NCI-H1105 treated with DMSO at 0.1 percent for 48 hours (cell line): ENCODE results near the gene CIZ1.

Source experiments
- DNase-seq: peaks from one replicate; lab custom pipeline; 2025; lab: John Stamatoyannopoulos, UW

The CIZ1 gene

DNA sequence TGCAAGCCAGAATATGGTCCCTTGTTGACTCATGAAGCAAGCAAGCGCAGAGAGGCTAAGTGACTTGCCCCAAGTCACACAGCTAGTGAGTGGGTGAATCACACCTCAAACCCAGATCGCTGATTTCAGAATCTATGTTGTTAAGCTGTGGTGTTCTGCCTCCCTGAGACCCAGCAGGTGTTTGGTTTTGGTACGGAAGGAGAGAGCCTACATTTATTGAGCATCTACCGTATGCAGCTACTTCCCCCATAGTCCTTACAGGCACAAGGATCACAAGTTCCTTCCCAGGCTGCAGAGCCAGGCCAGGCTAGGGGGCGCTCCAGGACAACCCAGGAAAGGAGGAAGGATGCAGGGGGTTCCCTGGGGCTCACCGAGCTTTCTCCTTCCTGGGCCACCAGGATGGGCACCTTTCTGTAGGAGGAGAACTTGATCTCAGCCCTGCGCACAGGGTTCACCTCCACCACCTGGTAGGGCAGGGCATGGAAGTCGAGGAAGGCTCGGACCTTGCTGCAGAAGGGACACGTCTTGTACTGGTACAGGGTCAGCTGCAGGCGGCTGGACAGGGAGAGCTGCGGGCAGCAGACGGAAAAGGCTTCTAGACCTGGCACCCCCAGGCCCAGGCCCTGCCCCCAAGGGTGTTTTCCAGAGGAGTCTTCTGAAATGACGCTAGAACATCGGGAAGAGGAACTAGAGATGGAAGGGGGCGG is 66.3 kb downstream of the CIZ1 start:
- DNase-seq: no peak

DNA sequence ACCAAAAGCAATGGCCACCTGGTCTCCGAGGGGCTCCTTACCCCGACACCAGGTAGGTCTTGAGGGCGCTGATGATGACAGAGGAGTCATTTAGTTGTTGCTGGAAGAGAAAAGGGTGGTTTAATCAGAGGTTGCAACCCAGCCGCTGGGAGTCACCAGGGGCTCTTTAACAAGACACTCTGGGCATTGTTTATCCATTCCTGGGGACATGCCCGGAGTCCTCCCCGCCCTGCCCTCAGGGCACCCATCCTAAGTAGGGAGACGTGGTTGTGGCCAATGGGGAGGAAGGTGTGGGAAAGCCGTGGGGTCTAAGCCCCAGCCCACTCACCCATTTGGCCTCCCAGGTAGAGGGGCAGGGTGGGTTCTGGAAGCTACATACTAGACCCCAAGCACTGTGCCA is 66.9 kb downstream of the CIZ1 start:
- DNase-seq: no peak

- DNase-seq: no peak
These were observed 67.8 kb downstream of the CIZ1 start for GRCh38 chr9:128123451-128124080.

- DNase-seq: no peak
These were observed 68.6 kb downstream of the CIZ1 start for GRCh38 chr9:128122809-128123175.

- no peak for DNase-seq
These were observed 69.2 kb downstream of the CIZ1 start for GRCh38 chr9:128121924-128122808.

DNA sequence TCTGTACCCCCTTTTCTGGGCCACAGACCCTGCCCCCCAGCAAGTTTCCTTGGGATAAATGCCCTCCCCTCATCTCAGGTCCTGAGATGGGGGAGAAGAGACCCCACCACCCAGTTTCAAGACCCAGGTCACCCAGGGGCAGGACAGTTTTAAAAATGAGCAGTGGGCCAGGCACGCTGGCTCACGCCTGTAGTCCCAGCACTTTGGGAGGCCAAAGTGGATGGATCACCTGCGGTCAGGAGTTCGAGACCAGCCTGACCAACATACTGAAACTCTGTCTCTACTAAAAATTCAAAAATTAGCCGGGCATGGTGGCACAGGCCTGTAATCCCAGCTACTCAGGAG is 69.9 kb downstream of the CIZ1 start:
- no peak for DNase-seq

DNA sequence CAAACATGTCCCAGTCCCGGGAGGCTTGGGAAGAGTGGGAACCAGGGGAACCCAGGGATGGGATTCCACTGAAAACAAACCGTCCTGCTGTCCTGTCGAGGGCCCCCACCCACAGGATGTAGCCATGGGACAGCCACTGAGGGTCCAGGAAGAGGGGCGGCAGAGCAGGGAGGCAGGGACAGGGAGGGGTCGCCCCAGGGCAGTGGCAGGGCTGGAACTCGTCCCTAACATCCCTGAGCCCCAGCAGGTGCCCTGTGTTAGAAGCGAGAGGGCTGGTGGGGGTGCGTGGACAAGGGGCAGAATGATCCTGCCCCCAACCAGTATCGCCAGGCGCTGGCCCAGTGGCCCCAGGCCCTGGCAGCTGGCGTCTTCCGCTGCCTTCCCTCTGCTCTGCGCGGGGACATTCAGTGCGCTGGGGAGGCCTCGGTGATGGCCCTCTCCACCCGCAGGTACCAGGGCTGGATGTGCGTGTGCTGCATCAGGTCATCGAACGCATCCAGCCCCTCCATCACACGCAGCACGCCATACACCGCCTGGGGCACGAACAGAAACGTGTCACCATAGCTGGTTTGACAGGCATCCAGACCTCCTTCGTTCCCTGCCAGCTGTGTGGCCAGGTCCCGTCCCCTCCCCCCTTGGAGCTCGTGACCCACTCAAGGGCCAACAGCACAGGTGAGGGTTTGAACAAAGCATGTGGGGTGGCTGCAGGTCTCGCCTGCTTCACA is 70.5 kb downstream of the CIZ1 start:
- no peak for DNase-seq

DNA sequence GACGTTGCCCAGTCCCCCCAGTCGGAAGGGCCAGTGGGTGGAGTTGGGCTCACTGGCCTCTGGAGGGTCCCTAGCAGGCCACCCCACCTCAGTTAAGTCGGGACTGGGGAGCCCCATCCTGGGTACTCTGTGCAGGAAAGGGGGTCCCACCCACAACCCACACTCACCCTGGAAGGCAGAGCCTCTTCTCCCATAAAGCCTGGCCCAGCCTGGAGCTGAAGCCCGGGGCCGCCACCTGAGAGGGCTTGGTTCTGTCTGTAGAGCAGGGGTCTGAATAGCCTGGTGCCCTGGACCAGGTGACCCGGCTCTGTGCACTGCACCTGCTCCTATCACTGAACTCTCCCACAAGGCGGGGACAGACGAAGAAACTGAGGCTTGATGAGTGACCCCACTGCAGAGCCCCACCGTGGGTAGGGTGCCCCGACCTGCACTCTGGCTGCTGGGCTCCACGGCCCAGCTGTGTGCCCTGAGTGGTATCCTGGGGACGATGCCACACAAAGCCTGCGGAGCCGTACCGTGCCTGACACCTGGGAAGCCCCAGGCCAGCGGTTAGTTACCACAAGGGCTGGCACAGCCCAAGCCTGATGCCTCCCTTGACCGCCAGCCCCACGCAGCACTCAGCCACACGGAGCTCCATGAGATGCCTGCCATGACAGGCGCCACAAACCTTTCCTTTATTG is 71.2 kb downstream of the CIZ1 start:
- no peak for DNase-seq

GRCh38 chr9:128118971-128119665 is 72.3 kb downstream of the CIZ1 start:
- DNase-seq: no peak

- no peak for DNase-seq
These were observed 72.9 kb downstream of the CIZ1 start for GRCh38 chr9:128118472-128118857.

DNA sequence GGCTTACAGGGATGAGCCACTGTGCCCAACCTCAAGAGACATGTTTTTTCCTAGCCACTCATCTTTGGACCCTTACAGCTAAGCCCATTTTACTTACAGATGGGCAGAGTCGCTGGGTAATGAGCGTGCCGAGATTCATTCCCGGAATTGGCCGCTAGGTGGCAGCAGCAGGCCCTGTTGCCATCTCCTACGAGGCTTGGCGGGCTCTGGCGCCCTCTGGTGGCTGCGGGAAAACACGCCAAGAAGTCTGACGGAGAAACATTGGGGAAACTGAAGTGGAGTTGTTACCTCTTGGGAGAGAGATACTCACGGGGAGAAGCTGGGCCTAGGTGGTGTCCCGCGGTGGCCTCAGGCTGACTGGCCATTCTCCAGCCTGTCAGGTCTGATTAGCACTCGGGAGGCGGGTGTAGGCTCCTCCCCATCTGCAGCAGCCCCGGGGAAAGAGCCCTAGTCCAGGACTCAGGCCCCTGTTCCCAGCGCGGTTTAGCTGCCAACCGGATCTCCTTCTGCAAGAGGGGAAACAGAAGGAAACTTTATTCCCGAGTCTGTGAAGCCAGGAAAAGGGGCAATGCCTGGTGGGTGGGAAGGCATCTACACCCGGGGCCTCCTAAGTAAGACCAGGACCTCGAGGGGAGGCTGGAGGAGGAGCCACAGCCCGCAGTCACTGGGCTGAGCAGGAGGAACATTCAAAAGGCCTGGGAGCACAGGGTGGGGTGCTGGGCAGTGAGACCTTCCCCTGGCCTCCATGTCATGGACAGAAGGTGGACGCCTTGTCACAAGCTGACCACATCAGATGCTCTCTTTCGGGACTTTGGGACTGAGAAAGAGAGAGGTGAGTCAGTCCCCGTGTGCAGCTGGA is 73.5 kb downstream of the CIZ1 start:
- DNase-seq: peak; percentile 73

- no peak for DNase-seq
These were observed 75.0 kb downstream of the CIZ1 start for GRCh38 chr9:128116104-128117083.
